Fibroblast of lung (primary cell): ENCODE data around the gene EFCAB5.

Experiments used
- EZH2 ChIP-seq: IDR thresholded peaks from 2 replicates; pipeline ENCODE4 v1.5.1; 2012; ENCODE audit warnings: low read length, control low read depth, mild to moderate bottlenecking; ENCODE audit errors: missing control alignments
- TF ChIP-seq, protein P1 (sequence below), 2 donors: IDR thresholded peaks in 1 of 2; conservative IDR thresholded peaks in 1 of 2; 1 replicate in 1 of 2; 2 replicates in 1 of 2; pipeline ENCODE4 v1.5.1; 2011 to 2012; ENCODE audit warnings: low read length in 2 of 2, control low read depth in 1 of 2, inconsistent platforms in 1 of 2, low read depth in 1 of 2, mild to moderate bottlenecking in 1 of 2

DNA sequence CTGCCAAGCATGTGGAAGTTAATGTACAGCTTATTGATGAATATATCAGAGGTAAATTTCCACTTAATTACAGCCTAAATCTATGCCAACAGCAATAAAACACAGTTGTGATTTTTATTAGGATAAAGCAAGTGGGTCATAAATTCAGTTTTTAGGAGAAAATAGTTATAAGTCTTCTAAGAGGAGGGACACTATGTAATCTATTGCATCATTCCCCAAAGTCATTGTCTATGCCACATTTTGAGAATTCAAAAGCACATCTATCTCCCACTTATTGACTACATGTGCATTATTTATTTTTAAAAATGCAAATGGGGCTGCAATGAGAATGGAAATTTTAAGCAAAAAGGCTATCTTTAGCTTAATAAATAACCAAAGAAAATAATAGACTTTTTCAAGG is 151.5 kb downstream of the EFCAB5 start:
- no peak for TF ChIP-seq EZH2
- TF ChIP-seq, protein P1, sequence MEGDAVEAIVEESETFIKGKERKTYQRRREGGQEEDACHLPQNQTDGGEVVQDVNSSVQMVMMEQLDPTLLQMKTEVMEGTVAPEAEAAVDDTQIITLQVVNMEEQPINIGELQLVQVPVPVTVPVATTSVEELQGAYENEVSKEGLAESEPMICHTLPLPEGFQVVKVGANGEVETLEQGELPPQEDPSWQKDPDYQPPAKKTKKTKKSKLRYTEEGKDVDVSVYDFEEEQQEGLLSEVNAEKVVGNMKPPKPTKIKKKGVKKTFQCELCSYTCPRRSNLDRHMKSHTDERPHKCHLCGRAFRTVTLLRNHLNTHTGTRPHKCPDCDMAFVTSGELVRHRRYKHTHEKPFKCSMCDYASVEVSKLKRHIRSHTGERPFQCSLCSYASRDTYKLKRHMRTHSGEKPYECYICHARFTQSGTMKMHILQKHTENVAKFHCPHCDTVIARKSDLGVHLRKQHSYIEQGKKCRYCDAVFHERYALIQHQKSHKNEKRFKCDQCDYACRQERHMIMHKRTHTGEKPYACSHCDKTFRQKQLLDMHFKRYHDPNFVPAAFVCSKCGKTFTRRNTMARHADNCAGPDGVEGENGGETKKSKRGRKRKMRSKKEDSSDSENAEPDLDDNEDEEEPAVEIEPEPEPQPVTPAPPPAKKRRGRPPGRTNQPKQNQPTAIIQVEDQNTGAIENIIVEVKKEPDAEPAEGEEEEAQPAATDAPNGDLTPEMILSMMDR (conservative IDR thresholded peaks at IDR 0.05 in 1 of 2, IDR thresholded peaks at IDR 0.05 in 1 of 2; ENCODE audit: low read depth in 1 of 2, low read length in 2 of 2): no peak
